Coronary artery (tissue), 2 donors: ENCODE results near the gene CACNA1C.

Experiments used
- DNase-seq: peaks from one replicate; pipeline ENCODE4 v3.0.0-alpha.2; 2017; ENCODE audit warnings: low spot score
- H3K27ac ChIP-seq, 2 donors: fragments of 200-600 bp; sonication (generic); one replicate each; pipeline ENCODE4 v1.5.1; 2016 to 2019
- H3K4me3 ChIP-seq: fragments of 200-600 bp; sonication (generic); 2 replicates; pipeline ENCODE4 v1.5.1; 2016; ENCODE audit warnings: mild to moderate bottlenecking, moderate library complexity
- CTCF ChIP-seq: fragments of 200-600 bp; sonication (generic); IDR thresholded peaks from one replicate; pipeline ENCODE4 v1.5.1; 2019; ENCODE audit warnings: antibody characterized with exemption

The CACNA1C gene

GRCh38 chr12:2052826-2053678, at the start of gene CACNA1C:
CACNA1C (plus strand) TSS chr12:2052987; CDS start chr12:2053563, 576 bp downstream.
- peak within 1 kb of the TSS; percentile 75 for H3K4me3 ChIP-seq
- TF ChIP-seq CTCF: no peak
- DNase-seq: no peak
- H3K27ac ChIP-seq: peak within 1 kb of the TSS; percentile 89 to 92

GRCh38 chr12:2003676-2004112, 49.1 kb upstream of the CACNA1C start:
- no peak for TF ChIP-seq CTCF
- no peak for DNase-seq
- Histone ChIP-seq H3K27ac (peak overlapping the region; percentile 87 to 93), H3K4me3 (peak overlapping the region; percentile 91)

GRCh38 chr12:2004113-2004929, 48.5 kb upstream of the CACNA1C start, which contains the start of gene DCP1B:
DCP1B (minus strand) TSS chr12:2004457; CDS start chr12:2004431, 26 bp downstream.
- no peak for TF ChIP-seq CTCF
- H3K4me3 ChIP-seq: peak within 1 kb of the TSS; percentile 91
- peak; percentile 98 for DNase-seq
- peak within 1 kb of the TSS; percentile 87 to 93 for H3K27ac ChIP-seq

- DNase-seq: no peak
- Histone ChIP-seq H3K27ac (no peak overlapping the region), H3K4me3 (no peak overlapping the region)
- no peak for TF ChIP-seq CTCF
These were observed 44.1 kb upstream of the CACNA1C start for GRCh38 chr12:2008677-2009076.

GRCh38 chr12:2009623-2010022, 43.2 kb upstream of the CACNA1C start:
- no peak overlapping the region for H3K27ac ChIP-seq
- no peak for TF ChIP-seq CTCF
- no peak overlapping the region for H3K4me3 ChIP-seq
- no peak for DNase-seq

GRCh38 chr12:2011643-2012607, 40.9 kb upstream of the CACNA1C start:
- DNase-seq: no peak
- H3K27ac ChIP-seq: no peak overlapping the region
- H3K4me3 ChIP-seq: no peak overlapping the region
- no peak for TF ChIP-seq CTCF
